Upper lobe of left lung (tissue), 6 donors: ENCODE results near the gene UNCX. TPM values are rescaled to one million over a fixed set of nuclear protein-coding genes. Genes with fewer than 3 reads are reported as not detected.
A peak's percentile ranks its signal among the peaks of the same experiment; 100 is the strongest.

Source experiments
- ATAC-seq, 2 donors: fragments of 200-7000 bp; cut with Tn5 transposase; one replicate each; pipeline ENCODE4 v1.9.1; 2022; ENCODE audit warnings: mild to moderate bottlenecking in 2 of 2, moderate library complexity in 2 of 2; ENCODE audit not compliant: low FRiP score in 2 of 2
- DNase-seq, 2 donors: peaks; one replicate each; pipeline ENCODE4 v3.0.0-alpha.2; 2019 to 2020
- H3K27ac ChIP-seq, 4 donors: fragments of 200-600 bp; sonication (generic); one replicate each; pipeline ENCODE4 v1.5.1; 2016 to 2019
- H3K27me3 ChIP-seq, 4 donors: fragments of 200-600 bp; sonication (generic); one replicate each; pipeline ENCODE4 v1.5.1; 2017 to 2019
- H3K36me3 ChIP-seq, 4 donors: fragments of 200-600 bp; sonication (generic); one replicate each; pipeline ENCODE4 v1.5.1; 2016 to 2019
- H3K4me1 ChIP-seq, 4 donors: fragments of 200-600 bp; sonication (generic); one replicate each; pipeline ENCODE4 v1.5.1; 2018 to 2019
- H3K4me3 ChIP-seq, 4 donors: fragments of 200-600 bp; sonication (generic); one replicate each; pipeline ENCODE4 v1.5.1; 2017 to 2019; ENCODE audit warnings: mild to moderate bottlenecking in 2 of 4, moderate library complexity in 1 of 4
- H3K9me3 ChIP-seq, 4 donors: fragments of 200-600 bp; sonication (generic); one replicate each; pipeline ENCODE4 v1.5.1; 2018 to 2019
- EP300 ChIP-seq, 4 donors: sonication (generic); formaldehyde crosslinking; IDR thresholded peaks; one replicate each; pipeline ENCODE4 v1.5.1; 2017; ENCODE audit warnings: antibody characterized with exemption in 4 of 4, control low read depth in 2 of 4
- POLR2A ChIP-seq, 4 donors: fragments of 450-650 bp; IDR thresholded peaks; one replicate each; pipeline ENCODE4 v1.5.1; 2016 to 2017; ENCODE audit warnings: antibody characterized with exemption in 4 of 4, mild to moderate bottlenecking in 2 of 4
- POLR2AphosphoS5 ChIP-seq, 2 donors: sonication (generic); formaldehyde crosslinking; IDR thresholded peaks; one replicate each; pipeline ENCODE4 v1.5.1; 2017; ENCODE audit warnings: antibody characterized with exemption in 2 of 2
- WGBS, 2 donors: methylation state at CpG; one replicate each; pipeline ENCODE4 v1.1.5; 2017 to 2018; 5-methylcytosine and 5-hydroxymethylcytosine counted together
- total RNA-seq, 6 donors: library from RNA; depleted of rRNA in 4 of 6; stranded (reverse); fragments of >200 nt in 4 of 6; gene quantifications; one replicate each; pipeline versions ENCODE4 v1.1.0 to v1.2.1, GENCODE V29; 2016 to 2021
- TF ChIP-seq, protein P1 (sequence below), 6 experiments: fragments of 450-650 bp in 4 of 6; fragments of 200-600 bp in 2 of 6; sonication (generic) in 2 of 6; IDR thresholded peaks; one replicate each; pipeline ENCODE4 v1.5.1; 2016 to 2019; ENCODE audit warnings: antibody characterized with exemption in 6 of 6
- donor health status: DM: no; HTN: no; CAD: no; lungs with moderate emphysema.
- donor health status: DM: no; HTN: yes; CAD: no; lungs with severe emphysema.

UNCX gene
- total RNA-seq, 6 donors from 2014 or later, result not detected

DNA sequence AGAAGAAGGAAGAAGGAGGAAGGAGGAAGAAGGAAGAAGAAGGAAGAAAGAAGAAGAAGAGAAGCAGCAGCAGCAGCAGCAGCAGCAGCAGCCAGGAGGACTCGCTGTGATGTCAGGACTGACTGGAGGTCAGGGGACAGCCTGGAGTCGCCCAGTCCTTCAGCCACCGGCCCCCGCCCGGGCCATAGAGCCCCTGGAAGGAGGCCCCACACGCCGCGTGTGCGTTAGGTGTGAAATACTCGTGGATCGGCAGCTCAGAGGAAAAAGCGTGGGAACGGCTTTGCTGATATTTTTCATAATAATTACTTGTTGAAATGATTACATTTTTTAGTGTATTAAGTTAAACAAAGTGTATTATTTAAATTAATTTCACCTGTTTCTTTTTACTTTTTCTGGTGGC is 48.4 kb downstream of the UNCX start:
- DNase-seq (peak in 1 of 2 donors; percentile 35), ATAC-seq (no peak)
- no peaks in the 10 kb centered on the region for H3K36me3 ChIP-seq
- 58 to 71% methylated on average over 13 of the region's 13 CpGs for WGBS, 2 donors
- TF ChIP-seq EP300 (IDR thresholded peaks at IDR 0.05) (no peak), POLR2AphosphoS5 (IDR thresholded peaks at IDR 0.05) (no peak), POLR2A (IDR thresholded peaks at IDR 0.05) (no peak)
- TF ChIP-seq, protein P1, sequence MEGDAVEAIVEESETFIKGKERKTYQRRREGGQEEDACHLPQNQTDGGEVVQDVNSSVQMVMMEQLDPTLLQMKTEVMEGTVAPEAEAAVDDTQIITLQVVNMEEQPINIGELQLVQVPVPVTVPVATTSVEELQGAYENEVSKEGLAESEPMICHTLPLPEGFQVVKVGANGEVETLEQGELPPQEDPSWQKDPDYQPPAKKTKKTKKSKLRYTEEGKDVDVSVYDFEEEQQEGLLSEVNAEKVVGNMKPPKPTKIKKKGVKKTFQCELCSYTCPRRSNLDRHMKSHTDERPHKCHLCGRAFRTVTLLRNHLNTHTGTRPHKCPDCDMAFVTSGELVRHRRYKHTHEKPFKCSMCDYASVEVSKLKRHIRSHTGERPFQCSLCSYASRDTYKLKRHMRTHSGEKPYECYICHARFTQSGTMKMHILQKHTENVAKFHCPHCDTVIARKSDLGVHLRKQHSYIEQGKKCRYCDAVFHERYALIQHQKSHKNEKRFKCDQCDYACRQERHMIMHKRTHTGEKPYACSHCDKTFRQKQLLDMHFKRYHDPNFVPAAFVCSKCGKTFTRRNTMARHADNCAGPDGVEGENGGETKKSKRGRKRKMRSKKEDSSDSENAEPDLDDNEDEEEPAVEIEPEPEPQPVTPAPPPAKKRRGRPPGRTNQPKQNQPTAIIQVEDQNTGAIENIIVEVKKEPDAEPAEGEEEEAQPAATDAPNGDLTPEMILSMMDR (IDR thresholded peaks at IDR 0.05), result no peak
- no peak overlapping the region for H3K27ac ChIP-seq
- no peaks in the 10 kb centered on the region for H3K9me3 ChIP-seq
- no peaks in the 10 kb centered on the region for H3K4me1 ChIP-seq
- H3K4me3 ChIP-seq, result no peak overlapping the region
- H3K27me3 ChIP-seq, result no peaks in the 10 kb centered on the region

GRCh38 chr7:1282679-1283078 is 50.0 kb downstream of the UNCX start:
- H3K27ac ChIP-seq, result no peak overlapping the region
- DNase-seq, result no peak
- no peaks in the 10 kb centered on the region for H3K27me3 ChIP-seq
- H3K4me1 ChIP-seq, result no peaks in the 10 kb centered on the region
- ATAC-seq, result no peak
- 79 to 88% methylated on average over 5 of the region's 5 CpGs for WGBS, 2 donors
- no peaks in the 10 kb centered on the region for H3K9me3 ChIP-seq
- no peak for TF ChIP-seq POLR2A (IDR thresholded peaks at IDR 0.05)
- H3K4me3 ChIP-seq, result no peak overlapping the region
- no peaks in the 10 kb centered on the region for H3K36me3 ChIP-seq

GRCh38 chr7:1283337-1283736 is 50.7 kb downstream of the UNCX start:
- no peak for DNase-seq
- Histone ChIP-seq H3K36me3 (no peaks in the 10 kb centered on the region), H3K9me3 (no peaks in the 10 kb centered on the region), H3K27ac (no peak overlapping the region), H3K4me1 (no peaks in the 10 kb centered on the region), H3K27me3 (no peaks in the 10 kb centered on the region), H3K4me3 (no peak overlapping the region)
- no peak for ATAC-seq
- TF ChIP-seq POLR2AphosphoS5 (IDR thresholded peaks at IDR 0.05) (no peak), EP300 (IDR thresholded peaks at IDR 0.05) (no peak), POLR2A (IDR thresholded peaks at IDR 0.05) (no peak)
- TF ChIP-seq, protein P1 (IDR thresholded peaks at IDR 0.05), result no peak
- 57 to 73% methylated on average over 5 to 9 of the region's 10 CpGs for WGBS, 2 donors

DNA sequence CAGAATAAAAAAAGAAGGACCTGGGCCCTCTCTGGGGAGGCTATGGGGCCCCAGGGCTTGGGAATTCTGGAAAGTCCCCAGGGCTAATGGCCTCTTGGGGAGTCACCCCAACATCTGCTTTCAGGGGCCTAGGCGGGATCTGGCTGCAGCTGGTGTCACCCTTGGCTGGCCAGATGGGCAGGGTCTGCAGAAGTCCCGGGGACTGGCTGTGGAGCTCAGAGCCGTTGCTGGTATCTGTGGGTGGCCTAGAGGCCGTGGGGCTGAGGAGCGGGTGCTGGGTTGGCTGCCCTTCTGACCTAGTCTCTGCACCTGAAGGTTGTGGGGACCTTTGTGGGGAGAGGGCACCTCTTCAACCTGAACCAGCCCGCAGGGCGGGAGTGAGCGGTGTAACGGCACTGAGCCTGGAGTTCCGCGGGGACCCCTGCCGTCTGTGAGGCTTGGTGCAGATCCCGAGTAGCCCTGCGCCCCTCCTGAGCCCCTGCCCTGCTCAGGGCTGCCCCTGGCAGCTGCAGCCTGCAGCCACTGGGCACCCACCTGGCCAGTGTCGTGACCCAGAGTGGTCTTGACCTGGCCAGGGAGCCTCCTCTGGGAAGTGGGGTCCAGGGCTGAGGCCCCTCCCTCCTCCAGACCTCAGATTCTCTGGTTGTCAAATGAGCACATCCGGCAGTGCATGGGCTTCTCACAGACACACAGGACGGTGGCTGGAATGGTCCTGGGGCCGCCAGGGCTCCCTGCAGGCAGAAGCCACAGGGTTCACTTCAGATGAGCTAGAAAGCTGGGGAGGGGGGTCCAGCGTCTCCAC is 51.5 kb downstream of the UNCX start:
- no peak overlapping the region for H3K4me3 ChIP-seq
- no peaks in the 10 kb centered on the region for H3K9me3 ChIP-seq
- no peaks in the 10 kb centered on the region for H3K4me1 ChIP-seq
- WGBS, 2 donors, result 20 to 71% methylated on average over 1 to 19 of the region's 19 CpGs
- ATAC-seq (no peak), DNase-seq (no peak)
- TF ChIP-seq EP300 (IDR thresholded peaks at IDR 0.05), result no peak
- TF ChIP-seq, protein P1 (IDR thresholded peaks at IDR 0.05), result no peak
- H3K36me3 ChIP-seq, result no peaks in the 10 kb centered on the region
- peaks cover 0 to 5% (median 0%) of the 10 kb centered on the region in 4 donors for H3K27me3 ChIP-seq
- H3K27ac ChIP-seq, result no peak overlapping the region

DNA sequence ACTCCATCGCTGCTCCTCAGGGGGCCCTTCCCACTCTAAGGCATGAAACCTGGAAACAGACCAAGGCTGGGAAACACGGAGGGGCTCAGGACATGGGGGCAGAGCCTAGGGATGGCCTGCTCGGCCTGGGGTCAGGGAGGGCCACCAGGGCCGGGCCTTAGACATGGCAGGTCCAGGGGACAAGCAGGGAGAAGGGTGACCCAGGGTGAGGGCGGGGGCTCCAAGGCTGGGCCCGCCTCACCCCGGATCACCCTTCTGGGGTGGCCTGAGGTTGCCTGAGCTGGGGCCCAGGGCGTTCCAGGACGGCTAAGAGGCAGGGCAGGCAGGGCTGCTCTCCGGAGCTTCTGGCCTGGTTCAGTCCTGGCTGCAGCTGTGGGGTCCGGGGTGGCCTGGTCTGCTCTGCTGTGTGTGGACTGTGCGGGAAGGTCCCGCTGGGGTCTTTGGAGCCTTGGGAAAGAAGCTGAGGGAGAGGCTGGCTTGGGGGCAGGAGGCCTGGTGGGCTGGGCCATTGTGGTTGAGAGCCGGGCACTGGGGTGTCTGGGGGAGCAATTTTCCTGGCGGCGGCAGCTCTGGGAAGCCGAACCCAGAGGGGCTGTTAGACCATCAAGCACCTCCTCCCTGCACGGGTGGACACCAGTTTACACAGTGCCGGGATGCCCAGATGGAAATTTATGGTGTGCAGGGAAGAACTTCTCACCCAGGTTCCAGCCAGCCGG is 52.2 kb downstream of the UNCX start:
- Histone ChIP-seq H3K27me3 (peaks cover 0 to 11% (median 0%) of the 10 kb centered on the region in 4 donors), H3K4me1 (peaks cover 0 to 6% (median 2%) of the 10 kb centered on the region in 4 donors), H3K9me3 (no peaks in the 10 kb centered on the region), H3K36me3 (no peaks in the 10 kb centered on the region), H3K4me3 (no peak overlapping the region), H3K27ac (no peak overlapping the region)
- WGBS, 2 donors, result 71 to 73% methylated on average over 7 to 19 of the region's 20 CpGs
- ATAC-seq, result peak in 1 of 2 donors; percentile 17
- peak in 1 of 2 donors; percentile 64 for DNase-seq
- TF ChIP-seq EP300 (IDR thresholded peaks at IDR 0.05), result no peak
- TF ChIP-seq, protein P1 (IDR thresholded peaks at IDR 0.05), result no peak
- no peak for TF ChIP-seq POLR2AphosphoS5 (IDR thresholded peaks at IDR 0.05)
- no peak for TF ChIP-seq POLR2A (IDR thresholded peaks at IDR 0.05)
